MM.1S (cell line): ENCODE results near the gene NR2C2.

ENCODE experiments used
- EZH2 ChIP-seq: fragments of 300-600 bp; sonication (generic); optimal IDR thresholded peaks from 2 replicates; pipeline ENCODE3; 2017; ENCODE audit warnings: low read depth, mild to moderate bottlenecking, antibody characterized with exemption, low read length, mixed read lengths
- TF ChIP-seq, protein P1 (sequence below): fragments of 300-600 bp; sonication (generic); IDR thresholded peaks from 2 replicates; pipeline ENCODE4 v1.5.1; 2016; ENCODE audit warnings: antibody characterized with exemption, low read length, mixed read lengths

DNA sequence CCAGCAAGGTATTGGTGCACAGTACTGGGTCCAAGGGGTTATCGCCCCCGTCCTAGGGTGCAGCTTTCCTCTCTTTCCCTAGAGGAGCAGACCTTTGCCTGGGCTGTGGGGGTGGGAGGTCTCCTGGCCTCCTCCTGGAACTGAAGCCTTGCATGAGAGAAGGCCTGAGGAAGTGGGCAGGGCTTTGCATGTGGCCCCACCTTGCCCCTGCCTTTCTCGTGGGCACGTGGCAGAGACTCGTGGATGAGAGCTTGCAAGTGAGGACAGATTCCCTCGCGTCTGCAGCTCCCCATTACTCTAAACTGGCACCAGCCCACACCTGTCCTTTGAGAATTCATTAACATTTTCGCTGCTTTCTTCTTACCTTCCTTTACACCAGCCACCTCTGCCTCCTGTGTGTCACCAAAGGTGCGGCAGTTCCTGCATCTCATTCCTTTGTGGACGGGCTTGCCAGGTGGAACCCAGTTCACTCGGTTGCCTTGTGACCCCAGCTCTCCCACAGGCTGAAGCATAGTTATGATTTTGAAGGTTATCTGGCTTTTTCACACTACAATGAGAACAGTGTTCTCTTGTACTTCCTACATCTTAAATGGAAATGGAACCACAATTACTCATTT lies 40.9 kb upstream of the NR2C2 start:
- TF ChIP-seq, protein P1, sequence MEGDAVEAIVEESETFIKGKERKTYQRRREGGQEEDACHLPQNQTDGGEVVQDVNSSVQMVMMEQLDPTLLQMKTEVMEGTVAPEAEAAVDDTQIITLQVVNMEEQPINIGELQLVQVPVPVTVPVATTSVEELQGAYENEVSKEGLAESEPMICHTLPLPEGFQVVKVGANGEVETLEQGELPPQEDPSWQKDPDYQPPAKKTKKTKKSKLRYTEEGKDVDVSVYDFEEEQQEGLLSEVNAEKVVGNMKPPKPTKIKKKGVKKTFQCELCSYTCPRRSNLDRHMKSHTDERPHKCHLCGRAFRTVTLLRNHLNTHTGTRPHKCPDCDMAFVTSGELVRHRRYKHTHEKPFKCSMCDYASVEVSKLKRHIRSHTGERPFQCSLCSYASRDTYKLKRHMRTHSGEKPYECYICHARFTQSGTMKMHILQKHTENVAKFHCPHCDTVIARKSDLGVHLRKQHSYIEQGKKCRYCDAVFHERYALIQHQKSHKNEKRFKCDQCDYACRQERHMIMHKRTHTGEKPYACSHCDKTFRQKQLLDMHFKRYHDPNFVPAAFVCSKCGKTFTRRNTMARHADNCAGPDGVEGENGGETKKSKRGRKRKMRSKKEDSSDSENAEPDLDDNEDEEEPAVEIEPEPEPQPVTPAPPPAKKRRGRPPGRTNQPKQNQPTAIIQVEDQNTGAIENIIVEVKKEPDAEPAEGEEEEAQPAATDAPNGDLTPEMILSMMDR, result no peak
- TF ChIP-seq EZH2, result no peak
